Sigmoid colon (tissue), 7 donors: Measurements from ENCODE around the gene TTYH3. TPM values are rescaled to one million over a fixed set of nuclear protein-coding genes. Genes with fewer than 3 reads are reported as not detected.

ENCODE experiments used
- DNase-seq: peaks from one replicate; pipeline ENCODE4 v3.0.0-alpha.2; 2019
- H3K27ac ChIP-seq, 4 donors: fragments of 200-600 bp; sonication (generic); one replicate each; pipeline ENCODE4 v1.5.1; 2016 to 2019; ENCODE audit warnings: mild to moderate bottlenecking in 1 of 4
- H3K27me3 ChIP-seq, 3 donors: fragments of 200-600 bp; sonication (generic); one replicate each; pipeline ENCODE4 v1.5.1; 2019; ENCODE audit warnings: mild to moderate bottlenecking in 1 of 3
- H3K36me3 ChIP-seq, 4 donors: fragments of 200-600 bp; sonication (generic); one replicate each; pipeline ENCODE4 v1.5.1; 2016 to 2019
- H3K4me1 ChIP-seq, 4 donors: fragments of 200-600 bp; sonication (generic); one replicate each; pipeline ENCODE4 v1.5.1; 2017 to 2019
- H3K4me3 ChIP-seq, 4 donors: fragments of 200-600 bp; sonication (generic); one replicate each; pipeline ENCODE4 v1.5.1; 2017 to 2019; ENCODE audit warnings: mild to moderate bottlenecking in 2 of 4, moderate library complexity in 1 of 4
- H3K9me3 ChIP-seq, 4 donors: fragments of 200-600 bp in 3 of 4; sonication (generic) in 3 of 4; one replicate each; pipeline versions ENCODE4 v1.5.1 to v1.6.1; 2013 to 2019
- EP300 ChIP-seq, 4 donors: sonication (generic); formaldehyde crosslinking; IDR thresholded peaks; one replicate each; pipeline ENCODE4 v1.6.1; 2017; ENCODE audit warnings: antibody characterized with exemption in 4 of 4
- POLR2A ChIP-seq, 2 donors: fragments of 450-650 bp; IDR thresholded peaks; one replicate each; pipeline ENCODE4 v1.6.1; 2016; ENCODE audit warnings: antibody characterized with exemption in 2 of 2, mild to moderate bottlenecking in 2 of 2, moderate library complexity in 2 of 2
- POLR2AphosphoS5 ChIP-seq, 4 donors: sonication (generic); formaldehyde crosslinking; IDR thresholded peaks; one replicate each; pipeline ENCODE4 v1.6.1; 2017; ENCODE audit warnings: antibody characterized with exemption in 4 of 4
- WGBS, 2 donors: extraction: QIAGEN DNeasy Blood & Tissue Kit; methylation state at CpG; one replicate each; pipeline ENCODE4 v1.1.7; 2013; 5-methylcytosine and 5-hydroxymethylcytosine counted together
- intact Hi-C: fragments of 100-400 bp; cut with DNase I; formaldehyde crosslinking; loops from one replicate; pipeline ENCODE4 v1.15.1; 2023
- polyA plus RNA-seq, 3 donors: library from polyadenylated mRNA; stranded (reverse); fragments of 200-250 nt; gene quantifications; one replicate each; pipeline ENCODE4 v1.2.3, GENCODE V29; 2013
- total RNA-seq, 4 donors: library from RNA; depleted of rRNA; stranded (reverse); fragments of >200 nt; gene quantifications; one replicate each; pipeline ENCODE4 v1.1.0, GENCODE V29; 2016
- TF ChIP-seq, protein P1 (sequence below), 4 experiments: fragments of 450-650 bp in 3 of 4; fragments of 200-600 bp in 1 of 4; IDR thresholded peaks; one replicate each; pipeline ENCODE4 v1.5.1; 2016 to 2019; ENCODE audit warnings: antibody characterized with exemption in 4 of 4, mild to moderate bottlenecking in 3 of 4, moderate library complexity in 2 of 4
- donor health status: healthy with polysubstance abuse.
- donor health status: Bipolar disorder and iron deficiency.
- donor health status: healthy.

TTYH3 gene
- total and polyA plus RNA-seq, 7 donors: 5.4 to 41.7 (median 15.3) TPM

DNA sequence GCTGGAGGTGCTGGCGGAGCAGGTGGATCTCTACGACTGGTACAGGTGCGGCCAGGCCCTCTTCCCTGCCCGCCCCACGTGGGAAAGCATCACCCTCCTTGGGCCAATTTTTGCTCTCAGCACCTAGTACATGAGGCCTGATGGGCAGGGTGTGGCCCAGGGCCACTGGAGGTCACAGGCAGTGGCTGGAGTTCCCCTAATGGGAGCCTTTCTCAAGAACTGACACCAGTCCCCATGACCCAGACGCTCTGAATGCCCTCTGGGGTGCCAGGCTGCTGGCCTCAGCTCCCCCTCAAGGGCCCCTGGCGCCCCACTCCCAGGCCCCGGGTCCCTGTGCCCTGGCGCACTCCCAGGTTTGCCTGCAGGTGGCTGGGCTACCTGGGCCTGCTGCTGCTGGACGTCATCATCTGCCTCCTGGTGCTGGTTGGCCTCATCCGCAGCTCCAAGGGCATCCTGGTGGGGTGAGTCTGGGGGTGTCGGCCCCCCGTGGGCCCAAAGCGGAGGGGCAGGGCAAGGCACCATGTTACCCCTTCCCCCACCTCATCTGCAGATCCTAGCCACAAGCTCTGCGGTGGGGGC, 15.9 kb downstream of the TTYH3 start:
- no peaks in the 10 kb centered on the region for H3K27me3 ChIP-seq
- WGBS, 2 donors: 91 to 93% methylated on average over 15 of the region's 15 CpGs
- DNase-seq: no peak
- no peaks in the 10 kb centered on the region for H3K9me3 ChIP-seq
- TF ChIP-seq, protein P1, sequence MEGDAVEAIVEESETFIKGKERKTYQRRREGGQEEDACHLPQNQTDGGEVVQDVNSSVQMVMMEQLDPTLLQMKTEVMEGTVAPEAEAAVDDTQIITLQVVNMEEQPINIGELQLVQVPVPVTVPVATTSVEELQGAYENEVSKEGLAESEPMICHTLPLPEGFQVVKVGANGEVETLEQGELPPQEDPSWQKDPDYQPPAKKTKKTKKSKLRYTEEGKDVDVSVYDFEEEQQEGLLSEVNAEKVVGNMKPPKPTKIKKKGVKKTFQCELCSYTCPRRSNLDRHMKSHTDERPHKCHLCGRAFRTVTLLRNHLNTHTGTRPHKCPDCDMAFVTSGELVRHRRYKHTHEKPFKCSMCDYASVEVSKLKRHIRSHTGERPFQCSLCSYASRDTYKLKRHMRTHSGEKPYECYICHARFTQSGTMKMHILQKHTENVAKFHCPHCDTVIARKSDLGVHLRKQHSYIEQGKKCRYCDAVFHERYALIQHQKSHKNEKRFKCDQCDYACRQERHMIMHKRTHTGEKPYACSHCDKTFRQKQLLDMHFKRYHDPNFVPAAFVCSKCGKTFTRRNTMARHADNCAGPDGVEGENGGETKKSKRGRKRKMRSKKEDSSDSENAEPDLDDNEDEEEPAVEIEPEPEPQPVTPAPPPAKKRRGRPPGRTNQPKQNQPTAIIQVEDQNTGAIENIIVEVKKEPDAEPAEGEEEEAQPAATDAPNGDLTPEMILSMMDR (IDR thresholded peaks at IDR 0.05): no peak
- TF ChIP-seq EP300 (IDR thresholded peaks at IDR 0.05) (no peak), POLR2A (IDR thresholded peaks at IDR 0.05) (no peak), POLR2AphosphoS5 (IDR thresholded peaks at IDR 0.05) (no peak)
- peaks cover 0 to 17% (median 8%) of the 10 kb centered on the region in 4 donors for H3K4me1 ChIP-seq
- no peak overlapping the region for H3K27ac ChIP-seq
- H3K36me3 ChIP-seq: peaks cover 0 to 32% (median 23%) of the 10 kb centered on the region in 4 donors
- intact Hi-C loops: no loop called here
- H3K4me3 ChIP-seq: no peak overlapping the region

DNA sequence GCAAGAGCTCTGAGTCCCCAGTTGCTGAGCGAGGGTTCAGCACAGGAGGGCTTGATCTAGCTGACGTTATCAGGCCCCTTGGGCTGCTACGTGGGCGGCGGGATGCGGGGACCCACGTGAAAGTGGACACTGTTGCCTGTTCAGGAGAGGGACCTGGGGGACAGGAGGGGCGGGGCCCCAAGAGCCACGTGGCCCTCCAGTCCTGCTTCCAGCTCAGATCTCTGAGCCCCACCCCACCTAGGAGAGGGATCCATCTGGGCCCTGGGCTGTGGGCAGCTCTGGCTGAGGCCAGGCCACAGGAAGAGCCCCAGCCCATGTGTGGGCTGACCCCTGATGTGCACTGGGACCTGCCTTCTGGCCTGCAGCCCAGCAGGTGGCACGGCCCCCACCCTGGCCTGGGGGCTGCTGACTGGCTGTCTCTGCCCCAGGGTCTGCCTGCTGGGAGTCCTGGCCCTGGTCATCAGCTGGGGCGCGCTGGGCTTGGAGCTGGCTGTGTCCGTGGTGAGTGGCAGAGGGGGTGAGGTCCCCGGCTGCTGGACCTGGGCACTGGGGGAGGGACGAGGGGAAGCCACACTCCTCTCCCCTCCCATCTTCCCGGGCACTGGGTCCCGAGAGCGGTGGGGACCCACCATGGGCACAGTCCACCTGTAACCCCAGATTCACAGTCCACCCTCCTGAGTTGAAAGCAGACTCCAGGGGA, 17.5 kb downstream of the TTYH3 start:
- Histone ChIP-seq H3K36me3 (peaks cover 0 to 32% (median 23%) of the 10 kb centered on the region in 4 donors), H3K4me3 (no peak overlapping the region), H3K27ac (no peak overlapping the region), H3K27me3 (no peaks in the 10 kb centered on the region), H3K4me1 (peaks cover 0 to 10% (median 5%) of the 10 kb centered on the region in 4 donors), H3K9me3 (no peaks in the 10 kb centered on the region)
- no peak for DNase-seq
- intact Hi-C loops: no loop called here
- TF ChIP-seq POLR2A (IDR thresholded peaks at IDR 0.05) (no peak), POLR2AphosphoS5 (IDR thresholded peaks at IDR 0.05) (no peak), EP300 (IDR thresholded peaks at IDR 0.05) (no peak)
- TF ChIP-seq, protein P1 (IDR thresholded peaks at IDR 0.05): no peak
- WGBS, 2 donors: 88 to 89% methylated on average over 18 of the region's 18 CpGs

DNA sequence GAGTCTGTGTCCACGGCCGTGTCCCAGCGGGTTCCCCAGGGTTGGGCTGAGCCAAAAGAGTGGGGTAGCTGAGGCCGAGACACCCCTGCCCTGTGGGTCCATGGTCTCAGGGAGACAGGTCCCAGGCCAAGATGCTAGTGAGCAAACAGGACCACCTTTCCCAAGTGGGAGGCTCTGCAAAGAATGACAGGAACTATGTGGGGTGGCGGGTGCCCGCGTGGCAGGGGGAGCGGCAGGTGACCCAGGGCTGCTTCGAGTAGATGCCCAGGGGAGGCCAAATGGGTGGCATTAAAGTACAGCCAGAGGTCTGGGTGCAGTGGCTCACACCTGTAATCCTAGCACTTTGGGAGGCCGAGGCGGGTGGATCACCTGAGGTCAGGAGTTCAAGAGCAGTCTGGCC, 18.2 kb downstream of the TTYH3 start:
- H3K4me1 ChIP-seq: peaks cover 0 to 5% (median 2%) of the 10 kb centered on the region in 4 donors
- H3K4me3 ChIP-seq: no peak overlapping the region
- no peaks in the 10 kb centered on the region for H3K27me3 ChIP-seq
- no peak for TF ChIP-seq POLR2A (IDR thresholded peaks at IDR 0.05)
- no peak for TF ChIP-seq POLR2AphosphoS5 (IDR thresholded peaks at IDR 0.05)
- no peak for TF ChIP-seq EP300 (IDR thresholded peaks at IDR 0.05)
- TF ChIP-seq, protein P1 (IDR thresholded peaks at IDR 0.05): no peak
- intact Hi-C loops: no loop called here
- H3K9me3 ChIP-seq: no peaks in the 10 kb centered on the region
- H3K27ac ChIP-seq: no peak overlapping the region
- WGBS, 2 donors: 93 to 96% methylated on average over 11 of the region's 11 CpGs
- DNase-seq: no peak
- H3K36me3 ChIP-seq: peaks cover 0 to 32% (median 23%) of the 10 kb centered on the region in 4 donors

DNA sequence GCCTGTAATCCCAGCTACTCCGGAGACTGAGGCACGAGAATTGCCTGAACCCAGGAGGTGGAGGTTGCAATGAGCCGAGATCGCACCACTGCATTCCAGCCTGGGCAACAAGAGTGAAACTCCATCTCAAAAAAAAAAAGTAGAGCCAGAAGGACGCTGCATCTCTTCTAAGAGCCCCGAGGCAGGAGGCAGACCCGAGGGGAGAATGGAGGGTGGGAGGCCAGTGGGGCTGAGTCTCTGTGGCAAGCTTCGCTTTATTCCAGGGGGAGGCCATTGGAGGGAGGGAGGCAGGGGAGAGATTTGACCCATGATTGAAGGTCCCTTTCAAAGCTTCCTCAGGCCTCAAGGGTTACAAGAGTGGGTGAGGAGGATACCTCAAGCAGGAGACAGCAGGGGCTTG, 18.7 kb downstream of the TTYH3 start:
- no peak overlapping the region for H3K4me3 ChIP-seq
- peaks cover 0 to under 1% (median 0%) of the 10 kb centered on the region in 4 donors for H3K4me1 ChIP-seq
- intact Hi-C loops: no loop called here
- no peak for TF ChIP-seq POLR2AphosphoS5 (IDR thresholded peaks at IDR 0.05)
- no peak for TF ChIP-seq EP300 (IDR thresholded peaks at IDR 0.05)
- no peak for TF ChIP-seq POLR2A (IDR thresholded peaks at IDR 0.05)
- TF ChIP-seq, protein P1 (IDR thresholded peaks at IDR 0.05): no peak
- peaks cover 0 to 32% (median 23%) of the 10 kb centered on the region in 4 donors for H3K36me3 ChIP-seq
- no peaks in the 10 kb centered on the region for H3K27me3 ChIP-seq
- no peak for DNase-seq
- 89 to 91% methylated on average over 8 of the region's 8 CpGs for WGBS, 2 donors
- no peak overlapping the region for H3K27ac ChIP-seq
- no peaks in the 10 kb centered on the region for H3K9me3 ChIP-seq
